K562 (cell line): ENCODE data around the gene MEAK7. TPM values are rescaled to one million over a fixed set of nuclear protein-coding genes. Genes with fewer than 3 reads are reported as not detected.

ENCODE experiments used
- ATAC-seq: fragments of 200-7000 bp; cut with Tn5 transposase; 3 replicates; pipeline ENCODE4 v1.9.1; 2020; ENCODE audit warnings: moderate library complexity
- BruUV-seq: library from RNA; stranded (reverse); fragments of 400-500 nt; replicated peaks from 2 replicates; lab custom pipeline; 2021; lab: Mats Ljungman, UMichigan
- CTCF ChIA-PET: fragments of 300-600 bp; formaldehyde crosslinking; extraction: SDS; loops from one replicate; lab custom pipeline; 2021; ENCODE audit warnings: low intra/inter-chr PET ratio; lab: Yijun Ruan, JAX
- POLR2A ChIA-PET: fragments of 300-600, 350-650 bp; sonication (Branson Sonifier 250); formaldehyde crosslinking; extraction: SDS; loops from one replicate; lab custom pipeline; 2021; ENCODE audit warnings: antibody characterized with exemption, inconsistent platforms; lab: Yijun Ruan, JAX
- DNase-seq, 4 experiments: peaks; one replicate each; pipeline versions ENCODE4 v3.0.0 to v3.0.0-alpha.2; 2011 to 2018; ENCODE audit warnings: low spot score in 3 of 4, mixed read lengths in 3 of 4; ENCODE audit errors: extremely low read depth in 1 of 4
- FAIRE-seq: peaks from 2 replicates; lab custom pipeline; 2011; peaks lifted over from hg19 to GRCh38; lab: Jason Lieb, UNC
- H2AFZ ChIP-seq: 2 replicates; pipeline ENCODE4 v1.6.0; 2011; ENCODE audit warnings: low read depth, low read length, control low read depth, inconsistent platforms
- H3K27ac ChIP-seq: fragments of 200-600 bp; 3 replicates; pipeline ENCODE4 v1.8.0; 2011; ENCODE audit warnings: low read depth, mild to moderate bottlenecking, control low read depth, inconsistent platforms, low read length, moderate library complexity, mixed read lengths; ENCODE audit errors: extremely low read depth
- H3K27me3 ChIP-seq, 2 experiments: fragments of 300-600 bp in 1 of 2; 2 replicates in 1 of 2; 3 replicates in 1 of 2; pipeline versions ENCODE4 v1.6.0 to v1.8.0; 2011; ENCODE audit warnings: inconsistent platforms in 2 of 2, low read length in 2 of 2, mild to moderate bottlenecking in 1 of 2, mixed read lengths in 1 of 2, moderate library complexity in 1 of 2; ENCODE audit not compliant: control insufficient read depth in 2 of 2, insufficient read depth in 2 of 2
- H3K36me3 ChIP-seq: fragments of 300-600 bp; 3 replicates; pipeline ENCODE4 v1.8.0; 2011; ENCODE audit warnings: mild to moderate bottlenecking, low read length, inconsistent platforms; ENCODE audit not compliant: control insufficient read depth, insufficient read depth
- H3K4me1 ChIP-seq, 2 experiments: fragments of 200-600 bp in 1 of 2; replicated peaks in 1 of 2; 2 replicates in 1 of 2; 3 replicates in 1 of 2; pipeline versions ENCODE4 v1.5.1 to v1.8.0; 2011; ENCODE audit warnings: inconsistent platforms in 2 of 2, low read length in 2 of 2, mild to moderate bottlenecking in 1 of 2, mixed read lengths in 1 of 2, moderate library complexity in 1 of 2; ENCODE audit not compliant: control insufficient read depth in 2 of 2, insufficient read depth in 2 of 2
- H3K4me2 ChIP-seq: 2 replicates; pipeline ENCODE4 v1.6.1; 2011; ENCODE audit warnings: low read length, control low read depth, inconsistent platforms, mixed read lengths; ENCODE audit not compliant: insufficient read depth
- H3K4me3 ChIP-seq: fragments of 200-600 bp; sonication (generic), shearing (Covaris generic); 2 replicates; pipeline ENCODE4 v1.5.1; 2016; ENCODE audit warnings: control low read depth, inconsistent platforms
- H3K79me2 ChIP-seq: fragments of 200-600 bp; 3 replicates; pipeline ENCODE4 v1.8.0; 2011; ENCODE audit warnings: low read length, inconsistent platforms; ENCODE audit not compliant: control insufficient read depth, insufficient read depth
- H3K9ac ChIP-seq, 2 experiments: 2 replicates each; pipeline versions ENCODE4 v1.6.0 to v1.6.1; 2011; ENCODE audit warnings: low read depth in 2 of 2, low read length in 2 of 2, control low read depth in 1 of 2, inconsistent platforms in 1 of 2, mild to moderate bottlenecking in 1 of 2, mixed read lengths in 1 of 2; ENCODE audit not compliant: insufficient read depth in 1 of 2
- H3K9me1 ChIP-seq: one replicate; pipeline ENCODE4 v1.6.0; 2011; ENCODE audit warnings: inconsistent platforms, mild to moderate bottlenecking, low read length, moderate library complexity; ENCODE audit not compliant: control insufficient read depth, insufficient read depth
- H3K9me3 ChIP-seq: replicated peaks from 2 replicates; pipeline ENCODE4 v1.5.1; 2011; ENCODE audit warnings: low read depth, low read length, inconsistent platforms; ENCODE audit not compliant: control insufficient read depth, insufficient read depth
- H4K20me1 ChIP-seq: replicated peaks from 2 replicates; pipeline ENCODE4 v1.6.1; 2011; ENCODE audit warnings: low read length, inconsistent platforms, mixed read lengths; ENCODE audit not compliant: control insufficient read depth, insufficient read depth
- ARHGAP35 ChIP-seq: fragments of 450-650 bp; IDR thresholded peaks from 2 replicates; pipeline ENCODE4 v1.6.1; 2018; ENCODE audit not compliant: partially characterized antibody
- ETV1 ChIP-seq: fragments of 450-650 bp; conservative IDR thresholded peaks from 2 replicates; pipeline ENCODE4 v1.6.1; 2016; ENCODE audit warnings: missing genetic modification characterization, control low read depth, low read depth, missing compliant biosample characterization
- MBD2 ChIP-seq: sonication (generic); IDR thresholded peaks from 2 replicates; pipeline ENCODE4 v1.6.1; 2016; ENCODE audit warnings: low read depth, borderline replicate concordance
- ZNF143 ChIP-seq: sonication (generic); formaldehyde crosslinking; IDR thresholded peaks from 2 replicates; pipeline ENCODE4 v1.9.0; 2022; ENCODE audit warnings: mild to moderate bottlenecking, missing genetic modification reagents
- ZNF212 ChIP-seq: fragments of 450-650 bp; formaldehyde crosslinking; IDR thresholded peaks from 2 replicates; pipeline ENCODE4 v1.4.0; 2020; ENCODE audit warnings: mild to moderate bottlenecking
- WGBS: fragments of 100-300 bp; shearing (Covaris generic); methylation state at CpG from one replicate; pipeline ENCODE4 v1.1.6; 2016; ENCODE audit warnings: low coverage, mixed read lengths; ENCODE audit not compliant: insufficient coverage; ENCODE audit errors: missing lambda C conversion rate; 5-methylcytosine and 5-hydroxymethylcytosine counted together
- in situ Hi-C: fragments of 300-500 bp; cut with MboI; formaldehyde crosslinking; loops from 4 replicates; pipeline ENCODE4 v1.15.0; 2018; ENCODE audit warnings: inconsistent platforms, mixed read lengths
- intact Hi-C: fragments of 100-400 bp; cut with micrococcal nuclease; formaldehyde crosslinking; loops from 2 replicates; pipeline ENCODE4 v1.14.2; 2022
- polyA plus RNA-seq, 8 experiments: library from polyadenylated mRNA; depleted of rRNA in 4 of 8; stranded (reverse) in 5 of 8; unstranded in 3 of 8; fragments of >200 nt; fragmentation: Nextera tagmentation in 2 of 8; fragmentation: Illumina TruSeq in 1 of 8; extraction: Ambion mirVana in 2 of 8; extraction: Trizol in 1 of 8; gene quantifications; 2 replicates each; pipeline versions ENCODE4 v1.2.1 to v1.2.3, GENCODE V29; 2011 to 2014; ENCODE audit warnings: inconsistent platforms in 1 of 8, missing spikeins in 1 of 8
- total RNA-seq, 7 experiments: library from RNA; depleted of rRNA in 6 of 7; stranded (reverse); fragments of >200 nt in 6 of 7; fragmentation: Illumina TruSeq in 2 of 7; extraction: Trizol in 2 of 7; gene quantifications; 2 replicates each; pipeline versions ENCODE4 v1.2.1 to v1.2.3, GENCODE V29; 2011 to 2021; ENCODE audit warnings: low replicate concordance in 1 of 7

Gene MEAK7
- total and polyA plus RNA-seq, 9 of the 15 experiments (the other 6 are each of a cell fraction or from before 2014, with no cell fraction given): 1.4 to 14.5 (median 6.3) TPM

- DNase-seq (no peak), ATAC-seq (no peak), FAIRE-seq (no peak)
- Histone ChIP-seq H3K9me1 (no peaks in the 10 kb centered on the region), H3K4me1 (peaks cover 7 to 11% of the 10 kb centered on the region in 2 experiments; a peak in 4 of 5 replicates), H3K4me3 (no peak overlapping the region), H3K4me2 (no peak overlapping the region), H3K9me3 (no peaks in the 10 kb centered on the region), H3K36me3 (no peaks in the 10 kb centered on the region), H2AFZ (no peak overlapping the region), H4K20me1 (0 out of 2 replicates have a peak, but pooled peaks cover 4% of the 10 kb centered on the region), H3K27ac (no peak overlapping the region), H3K9ac (no peak overlapping the region), H3K27me3 (peaks cover 0 to 7% of the 10 kb centered on the region in 2 experiments; a peak in 1 of 5 replicates), H3K79me2 (no peaks in the 10 kb centered on the region)
- no TSS peak for BruUV-seq
- no peak for TF ChIP-seq MBD2
- TF ChIP-seq ETV1 (tag): no peak
- no peak for TF ChIP-seq ARHGAP35
- no peak for TF ChIP-seq ZNF212 (CRISPR knock-in tag)
- TF ChIP-seq ZNF143: no peak
- in situ Hi-C loops: loop anchor here (5.0 kb wide), 3 partner anchors 109 to 459 kb away; no protein-coding TSS in a partner anchor
- ChIA-PET POLR2A (interaction anchor here (0.6 to 1.7 kb wide), 2 partner anchors 8 to 1037 kb away, joined by 3 to 7 read pairs; partner anchors contain the start of gene MEAK7), CTCF (interaction anchor here (7.9 kb wide), 1 partner anchor 107 kb away, joined by 120 read pairs; the partner anchor contains the start of gene COTL1)
- WGBS: 69% methylated on average over 10 of the region's 10 CpGs
- intact Hi-C loops: loop anchor here (5.0 kb wide), 1 partner anchor 39 kb away; no protein-coding TSS in a partner anchor
Observed at GRCh38 chr16:84513123-84513522, 8.7 kb upstream of the MEAK7 start.
